Measurements from ENCODE around the gene PLCL2.

DNA sequence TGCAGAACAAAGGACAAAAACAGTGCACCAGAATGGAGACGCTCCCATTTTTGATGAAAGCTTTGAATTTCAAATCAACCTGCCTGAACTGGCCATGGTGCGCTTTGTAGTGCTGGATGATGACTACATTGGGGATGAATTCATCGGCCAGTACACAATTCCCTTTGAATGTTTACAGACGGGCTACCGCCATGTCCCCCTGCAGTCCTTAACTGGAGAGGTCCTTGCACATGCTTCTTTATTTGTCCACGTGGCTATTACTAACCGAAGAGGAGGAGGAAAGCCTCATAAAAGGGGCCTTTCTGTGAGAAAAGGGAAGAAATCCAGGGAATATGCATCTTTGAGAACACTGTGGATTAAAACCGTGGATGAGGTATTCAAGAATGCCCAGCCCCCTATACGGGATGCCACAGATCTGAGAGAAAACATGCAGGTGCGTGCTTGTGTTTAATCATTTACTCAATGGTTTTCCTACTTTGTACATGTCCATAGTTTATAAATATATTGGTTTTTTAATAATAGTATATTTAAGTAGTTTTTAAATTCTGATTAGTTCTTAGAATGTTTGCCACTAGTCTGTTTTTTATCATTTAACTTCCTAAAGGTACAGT is 127.1 kb downstream of the PLCL2 start:
- TF ChIP-seq, protein P1, sequence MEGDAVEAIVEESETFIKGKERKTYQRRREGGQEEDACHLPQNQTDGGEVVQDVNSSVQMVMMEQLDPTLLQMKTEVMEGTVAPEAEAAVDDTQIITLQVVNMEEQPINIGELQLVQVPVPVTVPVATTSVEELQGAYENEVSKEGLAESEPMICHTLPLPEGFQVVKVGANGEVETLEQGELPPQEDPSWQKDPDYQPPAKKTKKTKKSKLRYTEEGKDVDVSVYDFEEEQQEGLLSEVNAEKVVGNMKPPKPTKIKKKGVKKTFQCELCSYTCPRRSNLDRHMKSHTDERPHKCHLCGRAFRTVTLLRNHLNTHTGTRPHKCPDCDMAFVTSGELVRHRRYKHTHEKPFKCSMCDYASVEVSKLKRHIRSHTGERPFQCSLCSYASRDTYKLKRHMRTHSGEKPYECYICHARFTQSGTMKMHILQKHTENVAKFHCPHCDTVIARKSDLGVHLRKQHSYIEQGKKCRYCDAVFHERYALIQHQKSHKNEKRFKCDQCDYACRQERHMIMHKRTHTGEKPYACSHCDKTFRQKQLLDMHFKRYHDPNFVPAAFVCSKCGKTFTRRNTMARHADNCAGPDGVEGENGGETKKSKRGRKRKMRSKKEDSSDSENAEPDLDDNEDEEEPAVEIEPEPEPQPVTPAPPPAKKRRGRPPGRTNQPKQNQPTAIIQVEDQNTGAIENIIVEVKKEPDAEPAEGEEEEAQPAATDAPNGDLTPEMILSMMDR (IDR thresholded peaks at IDR 0.05; ENCODE audit: low read length), result no peak
- TF ChIP-seq EZH2 (optimal IDR thresholded peaks at IDR 0.05; ENCODE audit: low read depth, low read length) (no peak), EZH2phosphoT487 (IDR thresholded peaks at IDR 0.05; ENCODE audit: low read length) (no peak)
